ENCODE measurements around the gene ENTHD1. TPM values are rescaled to one million over a fixed set of nuclear protein-coding genes. Genes with fewer than 3 reads are reported as not detected.
"Not testable (repeated sequence)": the region's sequence is repeated elsewhere in the genome, so short reads cannot be mapped to it uniquely, and the experiment has no call there.

The ENTHD1 gene
- total RNA-seq, 1 donor from 2014 or later: not detected

DNA sequence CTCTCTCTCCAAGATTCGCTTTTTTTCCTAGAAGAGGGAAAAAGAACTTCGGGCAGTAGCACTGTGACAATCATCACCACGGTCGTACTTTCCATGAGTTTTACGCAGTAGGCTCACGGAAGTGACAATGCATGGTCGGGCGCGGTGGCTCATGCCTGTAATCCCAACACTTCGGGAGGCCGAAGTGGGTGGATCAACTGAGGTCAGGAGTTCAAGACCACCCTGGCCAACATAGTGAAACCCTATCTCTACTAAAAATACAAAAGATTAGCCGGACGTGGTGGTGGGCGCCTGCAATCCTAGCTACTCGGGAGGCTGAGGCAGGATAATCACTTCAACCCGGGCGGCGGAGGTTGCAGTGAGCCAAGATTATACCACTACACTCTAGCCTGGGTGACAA, 30.7 kb upstream of the ENTHD1 start:
- DNase-seq: no peak

GRCh38 chr22:39923696-39924095, 30.1 kb upstream of the ENTHD1 start:
- DNase-seq: peak; percentile 81

DNA sequence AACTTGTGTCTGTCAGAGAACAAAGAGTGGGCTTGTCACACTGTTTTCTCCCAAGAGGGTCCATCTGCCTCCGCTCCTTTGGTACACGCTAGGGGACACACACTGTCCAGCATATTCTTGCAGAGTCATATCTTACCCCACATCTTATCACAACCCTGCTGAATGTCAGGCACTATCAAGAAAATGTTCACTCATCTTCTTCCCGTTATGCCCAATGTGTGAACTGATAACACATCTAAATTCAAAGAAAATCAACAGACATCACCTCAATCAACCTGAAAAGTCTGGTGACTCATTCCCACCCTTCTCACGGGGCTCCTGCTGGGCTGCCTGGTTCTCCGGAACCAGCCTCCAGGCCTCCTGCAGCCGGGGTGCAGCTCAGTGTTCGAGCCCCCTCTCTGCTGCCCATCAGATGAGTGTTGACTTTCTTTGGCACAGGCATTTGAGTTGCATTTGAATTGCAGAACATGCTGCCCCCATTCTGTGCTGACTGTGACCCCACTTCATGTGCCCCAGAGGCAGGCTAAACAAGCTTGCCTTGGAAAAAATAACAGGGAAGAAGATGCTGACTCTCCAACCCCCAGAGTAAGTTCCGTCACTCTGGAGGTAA, 26.7 kb upstream of the ENTHD1 start:
- no peak for DNase-seq

DNA sequence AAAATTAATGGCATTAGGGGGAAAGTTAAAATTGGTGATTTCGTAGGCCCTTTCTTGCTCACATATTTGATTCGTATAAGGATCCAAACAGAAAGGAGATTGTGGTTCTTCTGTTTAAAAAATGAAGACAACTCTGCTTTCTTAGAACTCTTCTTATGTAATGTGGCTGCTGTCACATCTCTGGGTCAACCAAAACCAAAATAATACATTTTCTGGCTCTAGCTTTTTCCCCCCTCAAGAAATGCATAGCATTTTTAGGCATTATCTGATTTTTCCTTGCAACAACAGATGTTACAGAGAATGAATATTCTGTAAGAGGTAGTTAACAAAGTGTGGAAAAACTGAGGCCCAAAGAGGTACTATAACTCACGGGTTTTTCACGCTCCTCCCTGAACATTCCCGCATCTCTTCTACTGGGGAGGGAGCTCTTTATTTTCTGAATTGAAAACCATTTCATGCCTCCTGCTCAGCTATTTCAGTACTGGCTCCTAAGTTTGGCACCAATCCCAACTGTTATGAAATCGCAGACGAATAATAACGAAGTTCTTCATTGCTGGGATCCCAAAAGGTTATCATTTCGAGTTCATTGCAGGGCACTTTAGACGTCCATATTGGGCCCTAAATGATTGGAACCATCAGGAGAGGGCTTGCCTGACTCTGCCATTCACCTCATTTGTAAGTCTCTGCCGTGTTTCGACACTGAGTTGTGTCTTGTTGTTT, 24.4 kb upstream of the ENTHD1 start:
- peak; percentile 48 for DNase-seq

DNA sequence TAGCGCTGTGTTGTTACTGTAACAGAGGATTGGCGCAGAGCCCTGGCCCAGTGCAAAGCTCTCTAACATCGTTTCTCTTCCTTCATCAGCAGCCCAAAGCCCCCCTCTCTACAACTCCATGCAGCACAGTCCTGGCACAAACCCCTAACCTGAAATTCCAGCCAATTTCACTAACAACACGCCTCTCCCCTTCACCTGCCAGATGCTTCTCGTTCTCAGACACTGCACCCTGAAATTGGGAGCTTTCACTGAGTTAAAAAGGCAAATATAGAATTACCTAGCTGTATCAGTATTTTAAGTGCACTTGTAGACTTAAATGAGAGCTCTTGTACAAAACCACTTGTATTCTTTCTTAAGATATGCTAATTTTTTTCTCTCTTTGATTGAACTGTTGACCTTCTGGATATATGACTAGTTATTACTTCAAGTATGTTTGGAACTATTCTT, 23.7 kb upstream of the ENTHD1 start:
- DNase-seq: peak; percentile 87

- no peak for DNase-seq
Observed at GRCh38 chr22:39916496-39916895, 22.9 kb upstream of the ENTHD1 start.

DNA sequence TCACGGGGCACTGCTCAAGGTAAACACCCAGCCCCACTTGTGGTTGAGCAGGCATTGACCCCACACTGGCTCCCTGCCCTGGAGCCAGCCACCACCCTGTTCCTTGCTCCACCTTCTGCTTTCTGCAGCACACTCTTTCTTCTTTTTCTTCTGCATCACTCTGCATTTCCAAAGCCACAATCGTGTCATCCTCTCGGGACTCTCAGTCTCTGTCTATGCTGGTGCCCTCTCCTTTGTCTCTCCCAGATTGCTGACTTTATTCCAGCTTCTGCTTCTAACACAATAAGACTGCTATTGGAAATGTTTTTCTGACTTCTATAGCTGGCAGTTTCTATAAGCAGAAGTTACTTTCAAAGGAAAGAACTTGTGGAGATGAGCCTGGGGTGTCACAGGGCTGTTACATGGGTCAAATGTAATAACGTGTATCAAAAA, 21.8 kb upstream of the ENTHD1 start:
- no peak for DNase-seq

- no peak for DNase-seq
Observed at GRCh38 chr22:39914584-39914983, 21.0 kb upstream of the ENTHD1 start.

DNA sequence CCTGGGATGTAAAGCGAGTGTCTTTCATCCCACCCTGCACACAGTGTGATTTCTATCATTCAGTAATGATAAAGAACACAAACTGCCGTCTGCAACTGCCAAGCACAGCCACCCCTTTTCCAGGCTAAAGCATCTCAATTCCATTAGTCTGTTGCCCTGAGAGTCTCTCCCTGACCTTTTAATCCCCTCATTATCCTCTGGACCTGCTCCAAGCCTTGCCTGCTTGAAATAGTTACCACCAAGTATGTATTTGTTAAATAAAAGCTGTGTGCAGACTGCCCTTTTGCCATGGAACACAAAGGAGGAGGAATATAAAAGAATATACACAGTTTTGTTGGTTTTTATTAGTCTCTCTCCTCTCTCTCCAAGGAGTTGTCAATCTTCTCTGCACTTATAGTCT, 20.3 kb upstream of the ENTHD1 start:
- DNase-seq: no peak

DNA sequence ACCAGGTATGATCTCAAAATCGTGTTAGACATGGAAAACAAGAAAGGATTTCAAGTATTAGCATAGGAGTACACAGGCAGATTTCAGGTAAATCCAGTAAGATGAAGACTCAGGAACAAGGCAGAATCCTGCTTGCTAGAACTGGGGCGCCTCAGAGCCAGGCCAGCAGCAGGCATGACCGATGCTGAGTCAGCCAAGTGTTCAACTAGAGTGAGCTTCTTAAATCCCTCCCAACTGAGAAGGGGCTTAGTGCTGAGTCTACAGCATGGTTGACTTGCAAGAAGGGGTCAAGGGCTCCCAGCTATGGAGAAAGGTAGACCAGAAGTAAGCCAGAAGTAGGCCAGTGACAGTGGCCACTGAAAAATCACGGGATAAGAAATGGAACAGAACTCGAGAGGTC, 19.8 kb upstream of the ENTHD1 start:
- DNase-seq: no peak

DNA sequence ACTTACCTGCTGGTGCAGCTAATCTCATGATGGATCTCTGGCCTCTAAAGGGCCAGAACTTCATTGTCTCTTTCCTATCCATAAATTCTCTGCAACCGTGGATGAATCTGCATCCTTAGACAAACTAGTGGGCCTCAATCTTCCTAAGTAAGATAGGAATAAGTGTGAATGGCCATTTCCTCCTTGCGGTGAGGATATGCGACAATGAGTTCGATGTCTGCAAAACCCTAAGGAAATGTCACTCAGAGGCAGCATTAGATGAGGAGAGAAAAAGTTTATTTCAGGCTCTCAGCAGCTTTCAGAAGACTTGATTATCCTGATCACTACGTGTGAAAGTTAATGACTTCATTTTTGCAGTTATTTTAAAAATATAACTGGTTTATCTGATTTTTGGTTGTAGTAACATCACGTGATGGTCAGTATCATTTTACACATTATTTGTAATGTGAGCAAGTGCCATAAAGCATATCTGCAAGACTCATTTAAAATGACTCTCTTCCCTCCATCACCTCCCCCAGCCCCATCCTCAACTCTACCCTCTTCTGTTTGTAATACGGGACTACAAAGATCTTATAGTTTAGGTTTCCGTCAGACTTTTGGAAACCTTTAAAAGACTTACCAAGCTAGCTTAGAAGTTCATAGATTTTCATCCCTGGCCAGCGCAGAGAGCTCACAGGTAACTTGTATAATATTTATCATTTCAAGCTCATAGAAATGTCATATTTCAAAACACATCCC, 17.5 kb upstream of the ENTHD1 start:
- no peak for DNase-seq

- DNase-seq: no peak
Observed at GRCh38 chr22:39908737-39909136, 15.2 kb upstream of the ENTHD1 start.

DNA sequence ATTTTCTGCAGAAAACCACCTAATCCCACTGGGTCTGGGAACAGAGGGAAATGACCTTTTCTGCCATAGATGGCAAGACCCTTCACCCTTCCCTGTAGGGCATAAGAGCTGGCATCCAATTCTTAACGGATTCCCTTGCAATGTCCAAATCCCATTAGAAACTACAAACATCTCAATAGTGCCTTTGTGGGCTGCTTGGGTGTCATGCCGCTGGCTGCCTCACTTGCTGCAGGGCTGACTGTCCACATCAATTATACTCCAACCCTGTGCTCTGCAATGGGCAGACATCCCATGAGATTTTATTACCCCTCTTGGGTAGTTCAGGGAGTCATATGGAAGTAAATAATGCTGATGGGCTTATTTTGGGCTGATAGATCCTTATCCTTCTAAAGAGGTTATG, 14.6 kb upstream of the ENTHD1 start:
- DNase-seq: no peak

DNA sequence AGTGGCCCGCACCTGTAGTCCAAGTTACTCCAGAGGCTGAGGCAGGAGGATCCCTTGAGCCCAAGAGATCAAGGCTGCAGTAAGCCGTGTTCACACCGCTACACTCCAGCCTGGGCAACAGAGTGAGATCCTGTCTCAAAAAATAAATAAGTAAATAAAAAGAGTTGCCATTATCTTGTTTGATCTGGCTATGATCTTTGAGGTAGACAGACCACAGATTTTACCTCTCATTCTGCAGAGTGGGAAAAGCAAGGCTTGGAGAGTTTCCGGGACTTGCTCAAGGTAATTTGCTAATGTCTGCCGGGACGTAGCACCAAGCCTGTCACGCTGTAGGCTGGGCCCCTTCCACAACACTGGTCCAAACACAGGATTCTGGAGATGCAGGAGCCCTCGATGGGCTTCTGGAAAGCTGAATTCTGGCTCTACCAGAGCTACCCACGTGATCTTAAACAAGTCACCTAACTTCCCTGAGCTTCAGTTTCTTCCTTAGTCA, 14.1 kb upstream of the ENTHD1 start:
- DNase-seq: no peak

DNA sequence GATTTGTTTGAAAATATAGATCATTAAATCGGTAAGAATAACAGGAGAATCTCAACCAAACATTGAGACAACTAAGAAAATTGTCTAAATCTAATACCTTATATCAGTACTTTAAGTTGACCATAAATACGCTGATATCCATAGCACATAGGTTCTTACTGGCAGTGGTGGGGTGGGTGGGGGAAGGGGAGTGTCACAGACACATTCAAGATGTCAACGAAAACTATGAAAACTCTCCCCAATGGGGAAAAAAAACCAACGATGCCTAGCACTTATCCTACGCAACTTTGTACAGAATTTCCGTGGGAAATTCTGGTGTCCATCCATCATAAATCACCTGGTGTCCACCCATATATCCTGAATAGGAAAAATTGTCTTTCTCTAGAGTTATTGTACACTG, 13.5 kb upstream of the ENTHD1 start:
- no peak for DNase-seq

DNA sequence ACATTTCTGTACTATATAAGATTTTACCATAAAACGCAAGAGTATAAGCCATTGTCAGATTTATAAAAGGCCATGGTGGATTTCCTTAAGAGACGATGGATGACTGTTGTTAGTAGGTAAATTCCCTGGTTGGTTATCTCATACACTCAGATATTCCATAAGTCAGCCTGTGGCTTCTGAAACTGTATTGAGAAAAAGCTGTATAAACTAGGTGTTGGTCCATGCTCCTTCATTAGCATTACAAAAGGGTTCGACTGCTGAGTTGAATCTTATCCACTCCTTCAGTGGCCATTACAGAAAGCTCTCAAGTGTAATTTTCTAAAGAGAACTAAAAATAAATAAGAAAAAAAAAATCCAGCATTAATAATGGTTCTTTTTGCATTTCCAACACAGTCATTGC, 12.6 kb upstream of the ENTHD1 start:
- DNase-seq: no peak

DNA sequence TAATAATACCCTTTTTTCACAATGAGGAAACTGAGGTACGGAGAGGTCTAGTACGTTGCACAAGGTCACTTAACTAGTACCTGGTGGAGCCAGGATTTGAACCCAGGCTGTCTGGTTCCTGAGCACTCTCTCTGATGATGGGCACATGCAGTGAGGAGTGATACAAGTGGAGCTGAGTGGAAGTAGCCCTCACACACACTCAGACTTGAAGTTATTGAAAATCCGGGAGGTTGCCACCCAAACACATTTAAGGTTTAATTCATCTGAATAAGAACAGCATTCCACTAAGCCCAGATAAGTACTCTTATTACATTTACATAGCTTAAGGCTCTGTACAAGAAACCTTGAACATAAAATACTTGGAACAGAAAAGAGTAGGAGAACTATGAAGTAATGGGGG, 12.1 kb upstream of the ENTHD1 start:
- no peak for DNase-seq

DNA sequence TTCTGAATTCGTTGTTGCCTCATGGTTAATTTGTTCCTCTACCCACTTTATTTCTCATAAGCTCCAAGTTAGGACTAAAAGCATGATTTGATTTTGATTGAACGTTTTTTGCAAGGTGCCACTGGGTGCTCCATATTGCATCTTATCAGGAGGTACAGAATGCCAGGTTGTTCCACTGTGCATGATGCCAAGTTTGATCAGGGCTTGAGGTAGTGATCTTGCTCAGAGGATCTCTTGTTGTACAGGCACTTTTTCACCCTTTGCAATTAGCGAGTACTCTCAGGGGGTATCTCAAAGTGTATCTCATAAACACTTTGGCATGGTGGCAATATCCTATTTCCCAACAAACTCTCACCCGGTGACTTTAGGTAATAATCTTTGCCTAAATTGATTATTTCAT, 11.3 kb upstream of the ENTHD1 start:
- no peak for DNase-seq

DNA sequence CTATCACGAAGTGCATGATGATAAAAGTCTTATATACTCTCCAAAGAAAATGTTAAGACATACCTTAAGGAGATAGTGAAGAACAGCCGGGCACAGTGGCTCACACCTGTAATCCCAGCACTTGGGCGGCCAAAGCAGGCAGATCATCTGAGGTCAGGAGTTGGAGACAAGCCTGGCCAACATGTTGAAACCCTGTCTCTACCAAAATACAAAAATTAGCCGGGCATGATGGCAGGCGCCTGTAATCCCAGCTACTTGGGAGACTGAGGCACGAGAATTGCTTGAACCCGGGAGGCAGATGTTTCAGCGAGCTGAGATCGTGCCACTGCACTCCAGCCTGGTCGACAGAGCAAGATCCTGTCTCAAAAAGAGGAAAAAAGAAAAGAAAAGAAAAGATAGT, 10.5 kb upstream of the ENTHD1 start:
- DNase-seq: not testable (repeated sequence)

DNA sequence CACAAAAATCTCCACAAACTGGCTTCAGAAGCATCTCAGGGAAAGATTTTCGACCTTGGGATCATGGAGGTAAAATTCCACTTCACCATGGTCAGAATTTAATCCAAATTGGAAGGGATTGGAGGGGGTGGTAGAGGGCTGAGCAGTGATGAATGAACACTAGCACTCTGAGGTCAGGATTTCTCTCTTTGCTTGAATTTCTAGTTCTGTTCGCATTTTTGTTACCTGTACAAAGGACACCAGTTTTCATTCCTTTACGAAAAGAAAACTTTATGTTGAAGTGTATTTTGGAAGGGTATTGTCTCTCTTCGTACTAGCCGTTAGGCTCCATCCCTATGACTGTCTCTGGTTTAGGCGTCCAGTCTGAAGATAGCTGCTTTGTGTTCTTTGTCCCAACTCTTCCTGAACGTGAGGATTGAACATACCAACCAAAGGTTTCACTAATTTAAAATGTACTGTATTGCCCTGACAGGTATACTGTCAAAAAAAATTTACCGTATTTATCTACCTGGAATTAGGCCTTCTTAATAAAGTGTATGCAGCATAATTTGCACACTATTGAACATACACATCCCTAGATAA, 8.1 kb upstream of the ENTHD1 start:
- DNase-seq: no peak

- DNase-seq: no peak
Observed at GRCh38 chr22:39900306-39901227, 7.0 kb upstream of the ENTHD1 start, which contains the start of gene GRAP2. Gene GRAP2 (plus strand): TSS chr22:39901084. CDS start chr22:39947107, 46,023 bp downstream.

- peak; percentile 25 for DNase-seq
Observed at GRCh38 chr22:39898997-39899396, 5.4 kb upstream of the ENTHD1 start.

All from tongue (tissue), 2 donors.